Lung (tissue), 12 donors: ENCODE measurements around the gene F12. TPM values are rescaled to one million over a fixed set of nuclear protein-coding genes. Genes with fewer than 3 reads are reported as not detected.

Source experiments
- ATAC-seq: fragments of 200-7000 bp; cut with Tn5 transposase; one replicate; pipeline ENCODE4 v1.9.1; 2020; ENCODE audit warnings: moderate number of reproducible peaks; ENCODE audit not compliant: insufficient read depth, low FRiP score
- DNase-seq, 3 donors: peaks; one replicate each; pipeline ENCODE4 v3.0.0-alpha.2; 2013 to 2017
- H3K27ac ChIP-seq, 2 donors: one replicate each; pipeline ENCODE4 v1.5.1; 2013; ENCODE audit warnings: mild to moderate bottlenecking in 2 of 2, moderate library complexity in 2 of 2, control low read depth in 1 of 2, inconsistent platforms in 1 of 2, low read depth in 1 of 2, low read length in 1 of 2
- H3K27me3 ChIP-seq, 3 donors: one replicate each; pipeline ENCODE4 v1.5.1; 2013; ENCODE audit warnings: low read length in 2 of 3; ENCODE audit not compliant: control insufficient read depth in 3 of 3, insufficient read depth in 3 of 3
- H3K36me3 ChIP-seq, 4 donors: one replicate each; pipeline ENCODE4 v1.5.1; 2013; ENCODE audit warnings: low read length in 4 of 4, mild to moderate bottlenecking in 1 of 4, moderate library complexity in 1 of 4; ENCODE audit not compliant: control insufficient read depth in 4 of 4, insufficient read depth in 4 of 4
- H3K4me1 ChIP-seq, 5 donors: one replicate each; pipeline ENCODE4 v1.5.1; 2013; ENCODE audit warnings: low read length in 5 of 5, mild to moderate bottlenecking in 2 of 5, moderate library complexity in 1 of 5; ENCODE audit not compliant: control insufficient read depth in 5 of 5, insufficient read depth in 5 of 5
- H3K4me3 ChIP-seq: one replicate; pipeline ENCODE4 v1.5.1; 2013; ENCODE audit warnings: mild to moderate bottlenecking, control low read depth, moderate library complexity
- H3K9ac ChIP-seq, 2 donors: one replicate each; pipeline ENCODE4 v1.5.1; 2013; ENCODE audit warnings: low read length in 2 of 2, control low read depth in 1 of 2; ENCODE audit not compliant: insufficient read depth in 1 of 2
- H3K9me3 ChIP-seq, 4 donors: one replicate each; pipeline ENCODE4 v1.5.1; 2013; ENCODE audit warnings: low read length in 3 of 4, mild to moderate bottlenecking in 1 of 4, moderate library complexity in 1 of 4; ENCODE audit not compliant: control insufficient read depth in 4 of 4, insufficient read depth in 3 of 4
- CTCF ChIP-seq: IDR thresholded peaks from 2 replicates; pipeline ENCODE4 v1.5.1; 2012; ENCODE audit warnings: mild to moderate bottlenecking; ENCODE audit errors: control extremely low read depth, extremely low read depth
- WGBS, 2 donors: extraction: QIAGEN DNeasy Blood & Tissue Kit; methylation state at CpG; one replicate each; pipeline ENCODE4 v1.1.7; 2013; 5-methylcytosine and 5-hydroxymethylcytosine counted together
- polyA plus RNA-seq, 2 donors: library from polyadenylated mRNA; stranded (reverse); fragments of 200-250 nt; gene quantifications; one replicate each; pipeline ENCODE4 v1.2.1, GENCODE V29; 2013
- total RNA-seq, 2 donors: library from RNA; depleted of rRNA in 1 of 2; stranded (reverse); fragments of >200 nt in 1 of 2; gene quantifications; one replicate each; pipeline ENCODE4 v1.2.1, GENCODE V29; 2014 to 2021
- donor health status: control.
- donor health status: control.
- donor health status: Bipolar disorder and iron deficiency.
- donor health status: healthy.
- donor health status: DM: yes; HTN: yes; CAD: no.

Gene F12
- total and polyA plus RNA-seq, 4 donors, result 1.3 to 1.7 (median 1.4) TPM; not detected in 1

GRCh38 chr5:177354256-177354655, 55.1 kb downstream of the F12 start:
- ATAC-seq (no peak), DNase-seq (no peak)
- H3K9ac ChIP-seq, result no peak overlapping the region
- TF ChIP-seq CTCF, result no peak
- no peak overlapping the region for H3K4me3 ChIP-seq
- H3K27me3 ChIP-seq, result peaks cover 0 to 2% (median 0%) of the 10 kb centered on the region in 3 donors
- peaks cover 4 to 18% (median 11%) of the 10 kb centered on the region in 5 donors for H3K4me1 ChIP-seq
- H3K27ac ChIP-seq, result no peak overlapping the region
- WGBS, 2 donors, result 87 to 93% methylated on average over 3 of the region's 3 CpGs
- peaks cover 0 to 6% (median 0%) of the 10 kb centered on the region in 4 donors for H3K36me3 ChIP-seq
- no peaks in the 10 kb centered on the region for H3K9me3 ChIP-seq

GRCh38 chr5:177353093-177353492, 56.3 kb downstream of the F12 start:
- WGBS, 2 donors, result 43 to 65% methylated on average over 5 of the region's 5 CpGs
- H3K27ac ChIP-seq, result no peak overlapping the region

More at GRCh38 chr5:177353093-177353492, 56.3 kb downstream of the F12 start:
- no peak for TF ChIP-seq CTCF
- Histone ChIP-seq H3K4me1 (peaks cover 8 to 18% (median 11%) of the 10 kb centered on the region in 5 donors), H3K9ac (no peak overlapping the region), H3K27me3 (peaks cover 0 to 2% (median 0%) of the 10 kb centered on the region in 3 donors), H3K36me3 (peaks cover 0 to 6% (median 0%) of the 10 kb centered on the region in 4 donors), H3K9me3 (no peaks in the 10 kb centered on the region), H3K4me3 (no peak overlapping the region)
- no peak for DNase-seq
- no peak for ATAC-seq

Other genes with a start within 250 kb of the F12 start
- 10 to 100 TPM; 25.9 to 29.5 TPM for gene RAB24, start 105.8 kb downstream of the F12 start, total RNA-seq
- gene RAB24, start 105.8 kb downstream of the F12 start, polyA plus RNA-seq, result 10 to 100 TPM; 55.4 to 76.6 TPM
- gene PRELID1, start 105.8 kb downstream of the F12 start, total RNA-seq, result 100 to 1,000 TPM in 1 of 2 donors, 10 to 100 TPM in 1; 43.3 to 134 TPM
- gene PRELID1, start 105.8 kb downstream of the F12 start, polyA plus RNA-seq, result 100 to 1,000 TPM; 133 to 236 TPM
- gene MXD3, start 97.7 kb downstream of the F12 start, total RNA-seq, result 1 to 10 TPM; 7.4 to 8.4 TPM
- gene MXD3, start 97.7 kb downstream of the F12 start, polyA plus RNA-seq, result 10 to 100 TPM; 17.5 to 29.0 TPM
- 100 to 1,000 TPM; 179 to 183 TPM for gene LMAN2, start 57.9 kb downstream of the F12 start, total RNA-seq
- gene LMAN2, start 57.9 kb downstream of the F12 start, polyA plus RNA-seq, result 100 to 1,000 TPM; 101 to 316 TPM
- gene RGS14, start 51.6 kb downstream of the F12 start, total RNA-seq, result 10 to 100 TPM in 1 of 2 donors, 1 to 10 TPM in 1; 9.3 to 28.8 TPM
- 10 to 100 TPM; 17.3 to 32.8 TPM for gene RGS14, start 51.6 kb downstream of the F12 start, polyA plus RNA-seq
- not detected for gene SLC34A1, start 25.1 kb downstream of the F12 start, total RNA-seq
- gene SLC34A1, start 25.1 kb downstream of the F12 start, polyA plus RNA-seq, result under 1 TPM in 1 of 2 donors, not detected in 1; 0.02 TPM
- not detected for gene PFN3, start 8.9 kb downstream of the F12 start, total RNA-seq
- gene PFN3, start 8.9 kb downstream of the F12 start, polyA plus RNA-seq, result not detected
- 10 to 100 TPM; 22.4 to 58.1 TPM for gene GRK6, start 17.1 kb upstream of the F12 start, total RNA-seq
- gene GRK6, start 17.1 kb upstream of the F12 start, polyA plus RNA-seq, result 10 to 100 TPM; 20.7 to 68.0 TPM
- gene PRR7, start 37.2 kb upstream of the F12 start, total RNA-seq, result 1 to 10 TPM; 2.9 to 7.2 TPM
- gene PRR7, start 37.2 kb upstream of the F12 start, polyA plus RNA-seq, result 1 to 10 TPM; 1.9 to 5.0 TPM
- gene DBN1, start 64.1 kb upstream of the F12 start, total RNA-seq, result 10 to 100 TPM; 36.5 to 38.3 TPM
- gene DBN1, start 64.1 kb upstream of the F12 start, polyA plus RNA-seq, result 10 to 100 TPM; 18.7 to 24.1 TPM
- 100 to 1,000 TPM in 1 of 2 donors, 10 to 100 TPM in 1; 49.2 to 124 TPM for gene PDLIM7, start 88.0 kb upstream of the F12 start, total RNA-seq
- 100 to 1,000 TPM in 1 of 2 donors, 10 to 100 TPM in 1; 65.5 to 102 TPM for gene PDLIM7, start 88.0 kb upstream of the F12 start, polyA plus RNA-seq
- 10 to 100 TPM; 15.6 to 73.5 TPM for gene DOK3, start 100.3 kb upstream of the F12 start, total RNA-seq
- gene DOK3, start 100.3 kb upstream of the F12 start, polyA plus RNA-seq, result 100 to 1,000 TPM in 1 of 2 donors, 10 to 100 TPM in 1; 22.0 to 146 TPM
- gene DDX41, start 107.4 kb upstream of the F12 start, total RNA-seq, result 10 to 100 TPM; 64.9 to 82.4 TPM
- gene DDX41, start 107.4 kb upstream of the F12 start, polyA plus RNA-seq, result 100 to 1,000 TPM in 1 of 2 donors, 10 to 100 TPM in 1; 63.2 to 110 TPM
- 10 to 100 TPM; 49.0 to 92.3 TPM for gene FAM193B, start 145.0 kb upstream of the F12 start, total RNA-seq
- 100 to 1,000 TPM in 1 of 2 donors, 10 to 100 TPM in 1; 70.5 to 139 TPM for gene FAM193B, start 145.0 kb upstream of the F12 start, polyA plus RNA-seq
- gene TMED9, start 182.6 kb upstream of the F12 start, total RNA-seq, result 100 to 1,000 TPM in 1 of 2 donors, 10 to 100 TPM in 1; 76.4 to 232 TPM
- 100 to 1,000 TPM; 133 to 325 TPM for gene TMED9, start 182.6 kb upstream of the F12 start, polyA plus RNA-seq
- gene B4GALT7, start 190.6 kb upstream of the F12 start, total RNA-seq, result 10 to 100 TPM; 14.3 to 40.0 TPM
- 10 to 100 TPM; 31.1 to 31.8 TPM for gene B4GALT7, start 190.6 kb upstream of the F12 start, polyA plus RNA-seq